GM18511 (cell line): ENCODE measurements around the gene RSAD1.

Experiments
- ATAC-seq: cut with Tn5 transposase; IDR thresholded peaks from one replicate; pipeline ENCODE4 v1.9.1; 2021; ENCODE audit warnings: mild to moderate bottlenecking, moderate library complexity; ENCODE audit not compliant: unreplicated experiment

The RSAD1 gene

DNA sequence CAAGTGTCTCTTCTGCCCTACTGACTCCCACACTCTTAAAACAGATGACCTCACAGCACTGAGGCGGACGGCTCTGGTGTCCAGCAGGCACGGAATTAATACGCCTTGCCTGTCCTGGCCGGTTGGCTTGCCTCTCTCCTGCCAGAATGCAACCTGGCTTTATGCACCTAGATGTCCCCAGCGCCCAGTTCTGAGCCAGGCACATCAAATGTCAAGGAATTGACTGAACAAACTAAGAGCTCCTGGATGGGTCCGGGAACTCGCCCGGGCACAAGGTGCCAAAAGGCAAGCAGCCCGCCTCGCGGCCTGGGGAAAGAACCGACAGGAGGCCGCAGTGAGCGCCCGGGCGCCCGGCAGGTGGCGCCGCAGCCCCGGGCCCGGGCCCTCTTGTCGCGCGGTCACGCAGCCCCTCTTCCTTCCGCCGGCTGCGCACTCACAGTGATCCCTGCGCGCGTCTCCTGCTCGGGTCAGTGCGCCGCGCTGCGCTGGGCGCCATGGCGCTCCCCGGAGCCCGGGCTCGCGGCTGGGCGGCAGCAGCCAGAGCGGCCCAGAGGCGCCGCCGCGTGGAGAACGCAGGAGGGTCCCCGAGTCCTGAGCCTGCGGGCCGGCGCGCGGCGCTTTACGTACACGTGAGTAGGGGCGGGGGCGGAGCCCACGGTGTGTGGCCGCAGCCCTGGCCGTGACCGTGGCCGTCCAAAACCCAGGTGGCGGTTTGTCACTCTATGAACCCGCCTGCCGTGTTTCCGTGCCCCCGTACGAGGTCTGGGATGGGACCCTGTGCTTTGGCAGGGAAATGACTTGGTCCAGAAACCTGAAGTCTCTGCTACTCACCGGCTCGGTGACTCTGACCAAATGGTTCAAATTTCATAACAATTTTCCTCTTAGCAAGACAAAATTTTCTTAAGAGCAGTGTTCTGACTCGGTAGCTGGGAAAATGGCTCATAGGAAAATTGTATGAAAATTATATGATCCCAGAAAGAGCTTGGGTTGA is at the start of gene RSAD1:
Gene RSAD1, plus strand, starts transcription at position 470 of the 991 bp plus-strand sequence. Its CDS starts 25 bp downstream, at position 495.
- ATAC-seq, result peak; percentile 84

DNA sequence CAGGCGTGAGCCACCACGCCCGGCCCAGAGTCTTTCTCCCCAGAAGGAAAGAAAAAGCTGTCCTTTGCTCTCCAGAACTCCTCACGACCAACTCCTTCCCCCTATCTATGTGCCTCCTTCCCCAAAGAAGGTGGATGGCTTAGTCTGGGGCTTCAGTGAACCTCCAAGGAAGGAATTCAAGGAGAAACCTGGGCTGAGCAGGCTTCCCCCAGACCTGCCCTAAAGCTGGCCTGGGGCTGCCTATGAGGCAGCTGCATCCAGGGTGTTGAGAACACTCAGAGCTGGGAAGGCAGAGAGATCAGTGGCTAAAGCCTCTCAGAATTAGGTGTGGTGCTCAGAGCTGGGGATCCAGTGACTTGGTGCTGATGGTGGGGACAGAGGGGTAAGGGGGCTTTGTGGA is 48.9 kb upstream of the RSAD1 start:
- no peak for ATAC-seq

DNA sequence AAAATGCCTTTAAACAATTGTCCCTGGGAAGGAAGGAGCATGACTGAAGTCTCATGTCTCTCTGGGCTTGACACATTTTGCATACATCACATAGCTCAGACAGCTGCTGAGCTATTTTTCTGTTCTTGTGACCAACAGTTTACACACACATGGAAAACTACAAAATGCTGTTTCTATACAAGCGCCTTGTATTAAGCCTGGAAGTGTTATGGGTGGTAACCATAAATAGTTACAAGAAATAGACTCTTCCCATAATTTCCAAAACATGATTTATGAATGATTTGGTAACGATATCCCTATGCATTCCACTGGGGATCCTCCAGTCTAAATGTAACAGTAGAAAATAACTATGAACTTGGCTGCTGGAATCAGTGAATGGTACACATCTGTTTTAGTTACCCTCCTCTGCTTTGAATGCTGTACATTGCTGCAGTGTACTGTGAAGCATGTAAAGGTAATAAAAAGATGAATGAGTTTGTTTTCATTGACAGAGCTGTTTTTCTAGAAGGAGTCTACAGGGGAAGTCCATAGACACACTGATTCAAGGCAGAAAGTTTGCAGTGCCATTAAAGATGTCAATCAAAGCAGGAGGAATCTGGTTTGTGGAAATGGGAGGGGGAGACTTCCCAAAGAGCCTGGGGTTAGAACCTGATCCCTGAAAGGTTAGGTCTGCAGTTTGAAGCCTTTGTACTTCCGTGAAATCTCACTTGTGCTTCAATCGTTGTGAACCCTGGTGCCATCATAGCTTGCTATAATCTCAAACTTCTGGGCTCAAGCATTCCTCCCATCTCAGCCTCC is 47.6 kb upstream of the RSAD1 start:
- ATAC-seq, result no peak

DNA sequence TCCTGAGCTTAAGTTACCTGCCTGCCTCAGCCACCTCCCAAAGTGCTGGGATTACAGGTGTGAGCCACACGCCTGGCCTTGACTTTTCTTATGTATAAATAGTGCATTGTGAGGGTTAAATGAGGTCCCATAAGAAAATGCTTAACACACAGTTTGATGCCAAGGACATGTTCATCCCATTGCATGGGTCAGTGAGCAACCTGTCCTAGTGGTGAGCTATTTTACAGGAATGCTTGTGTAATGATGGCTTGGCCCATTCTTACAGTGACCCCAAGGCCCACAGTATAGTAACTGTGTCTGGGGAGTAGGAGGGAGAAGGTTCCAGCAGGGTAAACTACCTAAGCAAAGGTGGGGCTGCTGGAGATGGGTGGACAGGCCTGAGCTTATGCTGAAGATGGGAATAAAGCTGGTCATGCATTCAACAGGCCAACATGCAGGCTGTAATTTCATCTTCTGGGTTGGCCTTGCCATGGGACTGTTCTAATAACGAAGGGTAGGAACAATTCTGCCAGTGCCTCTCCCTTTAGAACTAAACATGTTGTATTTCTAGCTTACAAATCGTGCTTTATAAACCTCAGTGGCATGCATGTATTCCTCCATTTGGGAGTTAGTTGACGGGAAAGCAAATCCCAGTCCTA is 46.4 kb upstream of the RSAD1 start:
- no peak for ATAC-seq

DNA sequence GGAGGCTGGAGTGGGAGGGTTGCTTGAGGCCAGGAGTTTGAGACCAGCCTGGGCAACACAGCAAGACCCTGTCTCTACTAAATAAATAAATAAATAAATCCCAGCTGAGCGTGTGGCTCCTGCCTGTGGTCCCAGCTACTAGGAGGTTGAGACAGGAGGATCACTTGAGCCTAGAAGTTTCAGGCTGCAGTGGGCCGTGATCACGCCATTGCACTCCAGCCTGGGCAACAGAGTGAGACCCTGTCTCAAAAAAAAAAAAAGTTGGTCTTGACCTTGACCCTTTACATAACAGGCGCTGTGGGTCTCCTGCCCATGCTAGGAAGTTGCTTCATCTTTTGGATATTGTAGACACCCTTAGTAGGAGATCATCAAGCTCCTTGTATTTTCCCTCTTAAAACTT is 41.3 kb upstream of the RSAD1 start:
- ATAC-seq, result no peak

DNA sequence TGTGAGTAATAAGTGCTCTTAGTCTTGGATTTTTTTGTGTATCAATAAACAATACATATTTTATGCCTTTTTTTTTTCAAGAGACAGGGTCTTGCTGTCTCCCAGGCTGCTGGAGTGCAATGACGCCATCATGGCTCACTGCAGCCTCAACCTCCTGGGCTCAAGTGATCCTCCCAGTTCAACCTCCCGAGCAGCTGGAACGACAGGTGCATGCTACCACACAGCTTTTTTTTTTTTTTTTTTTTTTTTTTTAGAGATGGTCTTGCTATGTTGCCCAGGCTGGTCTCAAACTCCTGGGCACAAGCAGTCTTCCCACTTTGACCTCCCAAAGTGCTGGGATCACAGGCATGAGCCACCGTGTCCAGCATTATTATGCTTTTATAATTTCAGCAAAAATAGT is 39.7 kb upstream of the RSAD1 start:
- ATAC-seq, result no peak

DNA sequence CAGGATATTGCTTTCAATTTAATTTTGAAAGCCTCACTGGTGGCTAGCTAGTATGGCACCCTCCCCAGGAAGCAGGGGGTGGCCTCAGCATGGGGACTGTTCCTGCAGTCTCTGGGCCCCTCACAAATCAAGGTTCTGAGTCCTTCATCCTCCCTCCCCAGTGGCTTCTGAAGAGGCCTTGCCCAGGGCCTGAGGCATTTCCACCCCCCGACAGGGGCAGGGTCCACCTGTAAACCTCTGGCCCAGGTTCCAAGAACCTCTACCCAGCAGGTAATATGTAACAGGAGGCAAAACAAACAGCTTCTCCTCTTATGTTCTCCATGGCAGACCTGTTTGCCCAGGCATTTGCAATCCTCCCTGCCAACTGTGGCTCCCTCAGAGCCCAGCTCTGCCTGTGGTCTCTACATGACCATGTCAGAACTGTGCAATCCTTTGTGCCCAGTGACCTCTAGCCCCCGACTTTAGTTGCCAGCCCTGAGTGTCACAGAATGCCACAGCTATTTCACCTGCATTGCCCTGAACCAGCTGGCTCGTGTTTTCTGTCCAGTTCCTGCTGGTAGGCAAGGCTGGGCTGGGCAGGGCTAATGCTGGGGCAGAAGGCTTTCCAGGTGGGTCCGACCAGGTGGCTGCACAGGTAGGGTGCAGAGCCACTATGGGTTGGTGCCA is 38.4 kb upstream of the RSAD1 start:
- ATAC-seq, result no peak

DNA sequence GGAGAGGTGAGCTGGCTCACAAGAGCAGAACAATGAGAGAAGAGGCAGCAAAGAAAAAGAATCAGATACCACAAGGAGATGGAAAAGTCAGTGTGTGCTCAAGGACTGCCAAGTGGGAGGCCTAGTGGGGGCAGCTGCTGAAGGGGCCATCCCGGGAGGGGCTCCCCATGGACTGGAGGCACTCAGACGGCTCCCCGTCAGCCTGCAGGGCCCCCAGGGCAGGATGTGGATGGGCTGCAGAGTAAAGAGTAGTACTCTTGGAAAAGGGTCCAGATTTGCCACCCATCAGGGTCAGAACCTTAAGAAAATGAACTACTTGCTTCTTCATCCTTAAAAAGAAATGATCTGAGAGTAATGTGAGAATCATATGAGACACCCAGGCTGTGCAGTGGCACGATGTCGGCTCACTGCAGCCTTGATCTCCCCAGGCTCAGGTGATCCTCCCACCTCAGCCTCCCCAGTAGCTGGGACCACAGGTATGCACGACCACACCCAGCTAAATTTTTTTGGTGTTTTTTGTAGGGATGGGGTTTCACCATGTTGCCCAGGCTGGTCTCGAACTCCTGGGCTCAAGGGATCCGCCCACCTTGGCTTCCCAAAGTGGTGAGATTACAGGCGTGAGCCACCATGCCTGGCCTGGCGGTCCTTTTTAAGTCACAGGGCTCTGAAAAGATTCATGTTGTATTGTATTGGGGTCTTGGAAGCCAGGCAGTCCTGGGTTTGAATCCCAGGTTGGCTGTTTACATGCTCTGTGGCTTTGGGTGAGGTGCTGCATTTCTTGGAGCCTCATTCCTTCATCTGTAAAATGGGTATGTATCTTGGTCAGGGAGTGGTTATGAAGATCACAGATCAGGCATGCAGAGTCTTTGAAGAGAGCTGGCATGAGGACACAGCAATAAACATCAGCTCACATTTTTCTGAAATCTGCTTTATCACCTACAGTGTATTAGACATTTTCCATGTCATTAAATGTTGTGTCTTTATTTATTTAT is 37.5 kb upstream of the RSAD1 start:
- no peak for ATAC-seq

DNA sequence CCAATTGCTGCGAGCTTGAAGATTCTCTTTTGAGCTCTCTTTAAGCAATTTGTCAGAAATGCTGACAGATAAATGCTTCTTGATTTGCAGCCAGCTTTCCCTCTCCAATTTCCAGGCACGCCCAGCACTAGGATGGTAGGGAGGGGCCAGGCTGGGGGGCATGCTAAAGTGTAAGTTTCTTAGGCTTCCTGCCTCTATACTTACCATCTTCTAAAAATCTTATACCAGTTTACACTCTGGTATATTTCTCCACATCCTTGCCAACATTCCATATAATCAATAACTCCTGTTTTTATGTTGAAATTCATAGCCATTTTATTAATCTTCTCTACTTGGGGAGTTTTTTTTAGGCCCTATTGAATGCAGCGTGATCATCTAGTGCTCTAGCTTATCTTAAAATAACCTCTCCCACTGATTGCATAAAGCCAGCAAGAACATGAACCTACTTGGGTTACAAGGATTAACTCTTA is 35.1 kb upstream of the RSAD1 start:
- no peak for ATAC-seq

DNA sequence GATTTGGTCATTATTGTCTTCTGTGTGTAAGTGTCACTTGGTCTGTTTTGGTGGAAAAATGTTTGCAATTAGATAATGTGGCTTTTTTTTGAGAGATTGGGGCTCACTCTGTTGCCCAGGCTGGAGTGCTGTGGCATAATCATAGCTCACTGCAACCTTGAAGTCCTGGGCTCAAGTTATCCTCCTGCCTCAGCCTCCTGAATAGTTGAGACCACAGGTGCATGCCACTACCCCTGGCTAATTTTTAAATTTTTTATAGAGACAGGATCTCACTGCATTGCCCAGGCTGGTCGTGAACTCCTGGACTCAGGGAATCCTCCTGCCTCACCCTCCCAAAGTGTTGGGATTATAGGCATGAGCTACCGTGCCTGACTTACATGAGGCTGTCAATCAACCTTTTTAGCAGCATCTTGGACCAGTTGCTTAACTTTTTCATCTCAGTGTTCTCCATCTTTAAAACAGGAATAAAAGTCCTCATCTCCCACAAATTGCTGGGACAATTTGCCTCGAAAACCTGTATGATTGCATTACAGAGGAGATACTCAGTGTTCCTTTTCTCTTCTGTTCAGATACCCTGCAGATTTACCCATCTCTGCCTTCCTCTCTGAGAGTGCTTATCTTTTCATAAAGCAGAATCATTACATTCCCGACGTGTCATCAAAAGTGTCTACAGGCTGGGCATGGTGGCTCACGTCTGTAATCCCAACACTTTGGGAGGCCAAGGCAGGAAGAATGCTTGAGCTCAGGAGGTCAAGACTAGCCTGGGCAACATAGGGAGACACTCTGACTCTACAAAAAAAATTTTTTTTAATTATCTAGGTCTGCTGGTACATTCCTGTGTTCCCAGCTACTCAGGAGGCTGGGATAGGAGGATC is 33.6 kb upstream of the RSAD1 start:
- no peak for ATAC-seq

DNA sequence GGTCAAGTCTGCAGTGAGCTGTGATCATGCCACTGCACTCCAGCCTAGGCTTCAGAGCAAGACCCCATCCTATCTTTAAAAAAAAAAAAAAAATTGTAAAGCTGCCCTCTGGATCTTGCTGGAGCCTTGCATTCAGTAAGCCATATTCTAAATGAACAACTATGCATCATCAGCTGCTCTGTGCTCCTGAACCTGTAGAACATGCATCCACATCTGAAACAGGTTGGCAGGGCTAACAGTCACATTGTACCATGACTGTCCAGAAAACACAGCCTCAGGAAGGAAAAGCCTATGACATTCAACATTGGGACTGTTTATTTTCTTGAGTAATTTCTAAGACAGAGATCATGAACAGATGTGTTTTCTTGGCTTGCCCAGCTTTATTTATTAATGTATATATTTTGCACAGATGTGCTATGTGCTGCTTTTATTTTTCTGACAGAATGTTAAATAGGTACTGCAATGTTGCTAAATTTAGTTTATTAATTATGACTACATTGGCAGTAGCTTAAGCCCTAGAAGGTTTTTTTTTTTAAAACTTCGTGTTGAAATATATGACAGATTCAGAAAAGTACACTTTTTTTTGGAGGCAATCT is 32.8 kb upstream of the RSAD1 start:
- no peak for ATAC-seq

DNA sequence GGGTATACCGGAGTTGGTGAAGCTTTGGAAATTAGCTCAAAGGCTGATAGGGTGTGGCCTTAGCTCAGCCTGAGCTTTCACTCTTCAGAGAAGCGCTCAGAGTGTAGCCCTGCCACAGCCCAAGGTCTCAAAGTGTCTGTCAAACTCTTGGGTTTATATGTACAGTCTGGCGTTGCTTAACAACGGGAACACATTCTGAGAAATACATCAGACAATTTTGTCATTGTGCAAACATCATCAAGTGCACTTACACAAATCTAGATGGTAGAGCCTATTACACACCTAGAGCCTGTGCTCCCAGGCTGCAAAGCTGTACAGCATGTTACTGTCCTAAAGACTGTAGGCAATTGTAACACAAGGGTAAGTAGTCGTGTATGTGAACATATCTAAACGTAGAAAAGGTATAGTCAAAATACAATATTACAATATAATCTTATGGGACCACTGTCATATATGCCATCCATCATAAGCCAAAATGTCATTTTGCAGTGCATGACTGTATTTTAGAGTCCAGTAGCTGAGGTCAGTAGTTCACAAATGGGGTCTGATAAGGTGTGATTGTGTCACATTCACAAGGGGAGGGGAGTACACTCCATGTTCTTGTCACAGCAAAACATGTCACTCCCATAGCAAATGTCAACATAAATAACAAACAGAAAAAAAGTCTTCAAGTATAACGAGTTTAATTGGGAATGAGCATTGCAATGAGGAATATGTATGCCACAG is 30.6 kb upstream of the RSAD1 start:
- no peak for ATAC-seq

DNA sequence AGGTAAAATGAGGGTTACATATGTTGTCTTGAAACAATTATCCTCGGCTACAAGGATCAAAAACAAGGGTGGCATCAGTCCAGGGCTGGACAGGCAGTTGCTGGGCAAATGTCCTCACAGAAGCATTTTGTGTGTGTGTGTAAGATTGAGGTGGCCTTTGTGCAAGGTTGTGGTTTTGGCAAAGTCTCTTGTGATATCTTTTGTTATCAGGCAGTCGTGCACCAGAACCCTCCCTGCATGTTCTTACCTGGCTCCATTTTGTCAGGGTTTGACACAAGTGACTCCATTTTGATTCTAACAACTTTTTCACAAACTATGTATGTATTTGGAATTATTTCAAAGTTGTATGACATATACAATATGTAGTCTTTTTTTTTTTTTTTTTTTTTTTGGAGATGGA is 30.0 kb upstream of the RSAD1 start:
- ATAC-seq, result no peak

DNA sequence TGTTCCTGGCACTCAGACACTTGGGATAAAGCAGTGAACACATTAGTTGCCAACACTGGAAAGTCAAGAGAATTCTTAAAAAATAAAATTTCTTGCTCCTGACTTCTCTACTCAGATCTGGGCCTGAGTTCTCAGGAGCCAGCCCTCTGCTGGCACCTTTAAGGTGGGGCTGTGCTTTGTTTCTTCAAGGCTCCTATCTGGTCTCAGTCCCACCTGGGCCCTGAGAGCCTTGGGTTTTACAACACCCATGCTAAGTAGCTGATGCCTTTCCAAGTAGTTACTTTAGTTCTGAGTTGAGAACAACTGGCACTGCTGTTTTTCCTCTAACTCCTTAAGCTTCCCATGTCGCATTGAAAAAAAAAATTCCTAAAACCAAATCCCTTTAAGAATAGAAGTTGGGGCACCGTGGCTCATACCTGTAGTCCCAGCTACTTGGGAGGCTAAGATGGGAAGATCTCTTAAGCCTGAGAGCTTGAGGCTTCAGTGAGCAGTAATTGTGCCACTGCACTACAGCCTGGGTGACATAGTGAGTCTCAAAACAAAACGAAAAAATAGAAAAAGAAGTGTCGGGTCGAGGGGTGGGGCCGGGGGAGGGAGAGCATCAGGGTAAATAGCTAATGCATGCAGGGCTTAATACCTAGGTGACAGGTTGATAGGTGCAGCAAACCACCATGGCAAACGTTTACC is 26.6 kb upstream of the RSAD1 start:
- peak; percentile 36 for ATAC-seq

DNA sequence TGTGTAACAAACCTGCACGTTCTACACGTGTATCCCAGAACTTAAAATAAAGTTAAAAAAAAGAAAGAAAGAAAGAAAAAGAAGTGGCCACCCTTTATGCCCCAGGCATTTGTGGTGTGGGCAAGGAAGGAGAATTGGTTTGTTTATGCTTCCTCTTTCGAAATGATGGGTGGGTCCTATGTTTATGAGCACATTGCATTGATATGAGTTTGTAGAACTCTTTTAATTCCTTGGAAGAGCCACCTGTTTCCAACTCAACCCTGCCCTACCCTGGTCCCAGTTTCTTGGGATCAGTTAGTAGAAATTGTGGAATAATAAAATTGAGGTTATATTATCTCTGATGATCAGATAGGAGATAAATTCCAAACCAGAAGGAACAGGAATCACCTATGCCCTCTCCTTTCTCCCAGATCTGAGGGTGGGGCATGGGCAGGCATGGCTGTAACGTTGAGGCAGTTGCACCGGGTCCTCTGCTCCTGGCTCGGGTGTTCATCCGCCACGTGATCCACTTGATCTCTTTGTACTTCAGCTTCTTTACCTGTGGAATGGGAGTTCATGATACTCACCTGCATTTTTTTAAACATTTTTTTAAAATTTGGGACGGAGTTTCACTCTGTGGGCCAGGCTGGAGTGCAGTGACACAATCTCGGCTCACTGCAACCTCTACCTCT is 25.9 kb upstream of the RSAD1 start:
- peak; percentile 52 for ATAC-seq

DNA sequence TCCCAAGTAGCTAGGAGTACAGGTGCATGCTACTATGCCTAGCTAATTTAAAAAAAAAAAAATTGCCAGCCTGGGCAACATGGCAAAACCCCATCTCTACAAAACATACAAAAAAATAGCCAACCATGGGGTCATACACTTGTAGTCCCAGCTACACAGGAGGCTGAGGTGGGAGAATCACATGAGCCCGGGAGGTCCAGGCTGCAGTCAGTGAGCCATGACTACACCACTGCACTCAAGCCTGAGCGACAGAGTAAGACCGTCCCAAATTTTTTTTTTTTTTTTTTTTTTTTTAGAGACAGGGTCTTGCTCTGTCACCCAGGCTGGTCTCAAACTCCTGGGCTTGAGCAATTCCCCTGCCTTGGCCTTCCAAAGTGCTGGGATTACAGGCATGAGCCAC is 24.8 kb upstream of the RSAD1 start:
- no peak for ATAC-seq
